Gastrocnemius medialis (tissue), 4 donors: ENCODE measurements around the gene UQCC2.

Experiments
- POLR2A ChIP-seq, 2 donors: fragments of 450-650 bp; IDR thresholded peaks; one replicate each; pipeline ENCODE4 v1.6.1; 2017; ENCODE audit warnings: antibody characterized with exemption in 2 of 2, mild to moderate bottlenecking in 2 of 2, moderate library complexity in 2 of 2
- TF ChIP-seq, protein P1 (sequence below), 5 experiments: fragments of 450-650 bp in 3 of 5; fragments of 200-600 bp in 2 of 5; sonication (generic) in 2 of 5; IDR thresholded peaks in 4 of 5; conservative IDR thresholded peaks in 1 of 5; 1 replicate in 4 of 5; 2 replicates in 1 of 5; pipeline ENCODE4 v1.5.1; 2016 to 2019; ENCODE audit warnings: antibody characterized with exemption in 5 of 5, mild to moderate bottlenecking in 3 of 5, moderate library complexity in 3 of 5

DNA sequence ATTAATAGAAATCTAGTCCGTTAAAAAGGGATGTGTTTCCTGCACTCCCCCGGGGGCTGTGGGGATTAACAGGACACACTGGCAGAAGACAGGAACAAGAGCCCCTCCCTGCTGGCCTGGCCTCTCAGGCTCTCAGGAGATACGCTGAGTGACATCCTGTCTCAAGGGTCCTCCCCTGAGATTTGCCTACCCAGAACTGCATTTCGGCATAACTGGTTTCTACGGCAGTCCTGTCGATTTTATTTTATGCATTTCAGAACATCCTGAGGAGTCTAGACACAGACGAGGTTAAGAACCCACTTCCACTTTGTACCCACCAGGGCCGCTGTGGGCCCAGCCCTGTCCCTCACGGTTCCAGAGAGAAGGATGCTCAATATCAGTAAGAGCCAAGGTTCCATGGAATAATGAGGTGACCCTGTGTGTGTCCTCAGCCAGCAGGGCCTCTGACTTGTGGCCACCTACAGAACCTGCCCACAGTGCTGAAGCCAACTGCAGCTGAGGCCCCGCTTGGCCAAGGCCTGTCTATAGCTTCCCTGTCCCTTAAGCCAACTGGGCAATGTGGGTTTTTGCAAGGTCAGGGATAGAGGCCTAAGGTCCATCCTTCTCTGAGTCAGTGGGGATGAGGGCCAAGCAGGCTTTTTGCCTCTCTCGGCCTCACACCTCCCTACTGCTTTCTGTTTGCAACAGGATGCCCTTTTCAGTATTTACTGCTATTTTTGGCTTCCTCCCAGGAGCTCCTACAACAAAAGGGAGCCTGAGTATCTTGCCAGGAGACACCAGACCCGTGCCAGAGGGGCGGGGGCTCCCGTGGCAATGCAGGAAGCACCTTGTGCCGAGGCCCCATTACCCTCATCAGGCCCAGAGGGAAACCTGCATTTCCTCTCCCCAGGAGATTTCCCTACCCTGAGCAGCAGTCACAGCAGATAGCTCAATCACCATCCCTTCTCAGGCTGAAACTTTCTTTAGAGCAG lies 14.7 kb downstream of the UQCC2 start:
- TF ChIP-seq, protein P1, sequence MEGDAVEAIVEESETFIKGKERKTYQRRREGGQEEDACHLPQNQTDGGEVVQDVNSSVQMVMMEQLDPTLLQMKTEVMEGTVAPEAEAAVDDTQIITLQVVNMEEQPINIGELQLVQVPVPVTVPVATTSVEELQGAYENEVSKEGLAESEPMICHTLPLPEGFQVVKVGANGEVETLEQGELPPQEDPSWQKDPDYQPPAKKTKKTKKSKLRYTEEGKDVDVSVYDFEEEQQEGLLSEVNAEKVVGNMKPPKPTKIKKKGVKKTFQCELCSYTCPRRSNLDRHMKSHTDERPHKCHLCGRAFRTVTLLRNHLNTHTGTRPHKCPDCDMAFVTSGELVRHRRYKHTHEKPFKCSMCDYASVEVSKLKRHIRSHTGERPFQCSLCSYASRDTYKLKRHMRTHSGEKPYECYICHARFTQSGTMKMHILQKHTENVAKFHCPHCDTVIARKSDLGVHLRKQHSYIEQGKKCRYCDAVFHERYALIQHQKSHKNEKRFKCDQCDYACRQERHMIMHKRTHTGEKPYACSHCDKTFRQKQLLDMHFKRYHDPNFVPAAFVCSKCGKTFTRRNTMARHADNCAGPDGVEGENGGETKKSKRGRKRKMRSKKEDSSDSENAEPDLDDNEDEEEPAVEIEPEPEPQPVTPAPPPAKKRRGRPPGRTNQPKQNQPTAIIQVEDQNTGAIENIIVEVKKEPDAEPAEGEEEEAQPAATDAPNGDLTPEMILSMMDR (IDR thresholded peaks at IDR 0.05 in 4 of 5, conservative IDR thresholded peaks at IDR 0.05 in 1 of 5): no peak
- no peak for TF ChIP-seq POLR2A (IDR thresholded peaks at IDR 0.05)
